Glomerular visceral epithelial cell (primary cell): ENCODE measurements around the gene DCP1A.
"Not testable (repeated sequence)": the region's sequence is repeated elsewhere in the genome, so short reads cannot be mapped to it uniquely, and the experiment has no call there.

Experiments used
- DNase-seq: peaks from one replicate; pipeline ENCODE4 v3.0.0-alpha.2; 2016; ENCODE audit errors: extremely low spot score

Gene DCP1A

DNA sequence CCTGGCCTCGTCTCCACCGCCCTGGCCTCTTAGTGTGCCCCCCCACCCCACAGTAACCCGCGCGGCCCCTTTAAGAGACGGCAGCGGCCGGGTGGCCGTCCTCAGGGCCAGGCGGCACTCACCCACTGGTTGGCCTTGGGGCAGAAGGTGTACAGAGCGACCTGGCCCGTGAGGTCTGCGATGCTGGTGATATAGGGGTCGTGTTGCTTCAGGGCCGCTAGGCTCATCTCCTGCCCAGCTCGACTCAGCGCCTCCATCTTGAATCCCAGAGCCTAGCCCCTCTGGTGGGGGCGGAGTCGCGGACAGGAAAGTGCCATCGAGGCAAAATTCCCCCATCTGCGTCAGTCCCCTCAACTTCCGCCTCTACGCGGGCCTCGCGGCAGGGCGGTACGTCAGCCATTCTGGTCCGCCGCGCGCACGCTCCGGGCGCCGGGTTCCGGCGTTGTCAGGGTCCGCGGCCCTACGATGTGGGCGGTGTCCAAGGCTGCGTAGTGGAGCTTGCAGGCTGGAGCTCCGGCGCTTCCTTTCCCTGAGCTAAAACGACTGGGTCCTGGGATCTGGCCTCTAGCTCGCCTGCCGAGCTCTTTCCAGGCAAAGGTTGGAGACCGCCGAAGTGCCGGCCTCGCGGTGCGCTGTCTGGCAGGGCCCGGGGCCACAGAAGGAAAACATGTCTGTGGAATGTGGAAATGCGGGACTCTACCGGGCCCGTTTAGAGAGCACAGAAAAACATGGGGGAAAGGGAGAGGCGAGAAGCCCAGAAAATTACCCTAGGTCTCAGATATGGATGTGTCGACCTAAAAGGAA is at the start of gene DCP1A:
DCP1A (minus strand) TSS at position 283 of the 804 bp plus-strand sequence; CDS start at position 257, 26 bp downstream.
- DNase-seq = peak; percentile 94

DNA sequence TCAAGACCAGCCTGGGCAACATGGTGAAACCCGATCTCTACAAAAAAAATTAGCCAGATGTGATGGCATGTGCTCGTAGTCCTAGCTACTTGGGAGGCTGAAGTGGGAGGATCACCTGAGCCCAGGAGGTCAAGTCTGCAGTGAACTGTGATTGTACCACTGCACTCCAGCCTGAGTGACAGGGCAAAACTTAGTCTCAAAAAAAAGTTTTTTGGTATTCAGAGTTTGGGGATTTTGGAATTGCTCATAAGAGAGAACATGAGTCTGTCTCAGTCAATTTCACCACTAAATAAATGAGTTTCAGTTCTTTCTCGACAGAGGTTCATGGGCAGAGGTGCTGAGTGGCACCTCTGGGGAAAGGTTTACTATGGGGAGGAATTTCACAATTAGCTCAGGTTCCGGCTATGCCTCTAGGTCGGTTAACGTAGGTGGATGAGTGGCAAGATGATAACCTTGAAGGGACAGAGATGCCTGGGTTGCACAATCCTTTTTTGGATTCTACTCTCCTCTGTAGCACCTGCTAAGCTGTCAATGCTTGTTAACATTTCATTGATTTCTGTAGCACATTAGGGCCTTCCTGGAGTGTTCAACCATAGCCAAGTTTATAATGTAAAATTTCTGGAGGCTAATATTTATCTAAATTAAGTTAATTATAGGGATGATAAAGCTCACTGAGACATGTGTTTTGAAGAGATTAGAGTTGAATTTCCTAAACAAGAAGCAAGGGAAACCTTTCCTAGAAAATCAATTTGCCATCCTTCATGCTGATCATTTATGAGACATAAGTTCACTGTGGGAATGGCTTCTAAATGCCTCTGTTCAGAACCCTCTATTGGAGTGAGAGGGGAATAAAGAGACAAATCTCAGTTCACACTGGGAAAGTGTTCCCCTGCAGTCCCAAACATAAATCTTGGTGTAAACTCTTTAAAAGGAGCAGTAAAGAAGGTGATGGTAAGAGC is 37.4 kb upstream of the DCP1A start:
- no peak for DNase-seq

DNA sequence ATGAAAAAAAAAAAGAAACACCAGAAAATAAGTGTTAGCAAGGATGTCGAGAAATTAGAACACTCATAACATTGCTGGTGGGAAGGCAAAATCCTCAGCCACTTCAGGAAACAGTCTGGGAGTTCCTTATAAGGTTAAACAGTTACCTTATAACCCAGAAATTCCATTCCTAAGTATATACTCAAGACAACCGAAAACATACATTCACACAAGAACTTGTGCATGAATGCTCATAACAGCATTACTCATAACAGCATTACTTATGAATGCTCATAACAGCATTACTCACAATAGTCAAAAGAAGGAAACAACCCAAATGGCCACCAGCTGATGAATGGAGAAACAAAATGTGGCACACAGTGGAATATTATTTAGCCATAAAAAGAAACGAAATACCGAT is 34.8 kb upstream of the DCP1A start:
- peak; percentile 62 for DNase-seq

DNA sequence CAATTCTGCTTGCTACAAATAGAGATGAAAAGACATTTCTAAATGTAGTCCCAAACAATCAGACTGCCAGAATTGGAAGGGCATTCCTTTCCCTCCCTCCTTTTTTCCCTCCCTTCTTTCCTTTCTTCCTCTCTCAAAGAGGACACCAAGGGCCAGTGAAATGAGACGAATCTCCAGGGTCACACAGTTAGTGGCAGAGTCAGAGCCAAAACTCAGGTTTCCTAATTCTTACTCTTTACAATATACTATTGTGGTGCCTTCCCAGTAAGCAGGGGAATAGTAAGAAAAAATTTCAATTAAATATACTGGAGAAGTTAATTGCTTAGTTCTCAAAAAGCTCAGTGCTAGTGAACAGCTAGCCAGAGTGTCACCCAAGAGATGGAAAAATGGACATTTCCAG is 33.0 kb upstream of the DCP1A start:
- no peak for DNase-seq

DNA sequence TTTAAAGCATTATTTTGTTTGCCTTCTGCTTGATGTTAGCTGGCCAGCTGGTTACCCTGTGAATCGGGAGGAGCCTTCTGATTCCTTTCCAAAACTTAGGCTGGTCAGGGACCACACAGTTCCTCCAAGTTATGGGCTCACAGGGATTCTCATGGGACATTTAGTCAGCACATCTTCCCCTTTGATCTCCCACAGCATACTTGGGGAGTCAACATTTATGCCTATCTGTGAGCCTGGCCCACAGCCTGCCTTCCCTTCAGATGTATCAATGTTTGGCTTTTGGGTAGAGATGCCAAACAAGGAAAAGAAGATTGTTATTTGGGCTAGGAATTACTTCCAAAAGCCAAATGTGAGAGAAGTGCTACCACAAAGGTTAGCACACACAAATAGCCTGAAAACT is 32.6 kb upstream of the DCP1A start:
- DNase-seq = no peak

DNA sequence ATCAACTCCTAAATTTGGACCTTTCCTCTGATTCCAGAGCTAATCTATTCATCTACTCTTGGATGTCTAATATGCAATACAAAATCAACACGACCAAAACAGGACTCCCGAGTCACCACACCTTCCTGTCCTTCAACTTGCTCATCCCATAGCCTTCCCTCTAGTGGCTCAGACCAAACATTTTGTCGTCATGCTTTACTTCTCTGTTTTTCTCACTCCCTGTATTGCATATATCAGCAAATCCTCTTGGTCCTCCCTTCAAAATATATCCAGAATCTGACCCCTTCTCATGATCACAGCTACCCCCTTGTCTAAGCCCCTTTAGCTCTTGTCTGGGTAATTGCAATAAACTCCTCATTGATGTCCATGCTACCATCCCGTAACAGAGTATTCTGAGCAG is 30.5 kb upstream of the DCP1A start:
- DNase-seq = no peak

DNA sequence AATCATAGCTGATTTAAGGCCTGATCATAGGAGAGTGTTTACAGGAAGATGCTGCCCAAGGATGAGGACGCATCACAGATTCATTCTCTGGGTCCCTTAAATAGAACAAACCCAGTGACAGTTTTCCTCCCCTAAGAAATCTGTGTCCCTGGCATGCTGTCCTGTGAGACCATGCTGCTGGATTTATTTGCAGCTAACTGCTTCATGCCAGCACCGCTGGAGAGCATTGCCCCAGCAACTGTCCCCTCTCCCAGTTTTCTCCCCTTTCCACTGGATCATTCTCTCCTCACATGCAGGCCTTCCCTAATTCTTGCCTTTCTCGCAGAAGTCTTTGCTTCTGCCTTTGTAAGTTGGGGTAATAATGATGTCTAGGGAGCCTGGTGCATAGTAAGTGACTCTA is 29.3 kb upstream of the DCP1A start:
- no peak for DNase-seq

DNA sequence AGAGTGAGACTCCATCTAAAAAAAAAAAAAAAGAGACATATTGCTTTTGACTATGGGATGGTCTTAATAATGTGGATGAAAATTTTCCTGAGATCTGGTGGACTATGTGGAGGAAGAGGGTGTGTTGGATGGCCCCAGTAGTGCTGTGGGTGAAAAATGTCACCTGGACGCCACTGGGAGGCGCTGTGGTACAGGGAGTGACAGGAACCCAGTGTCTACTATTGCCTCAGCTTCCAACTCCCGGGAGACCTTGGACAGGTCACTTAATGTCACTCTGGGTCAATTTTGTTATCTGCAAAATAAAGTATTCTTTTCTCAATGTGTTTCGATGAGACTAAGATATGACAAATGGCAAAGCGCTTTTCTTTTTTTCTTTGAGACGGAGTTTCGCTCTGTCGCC is 27.7 kb upstream of the DCP1A start:
- peak; percentile 68 for DNase-seq

DNA sequence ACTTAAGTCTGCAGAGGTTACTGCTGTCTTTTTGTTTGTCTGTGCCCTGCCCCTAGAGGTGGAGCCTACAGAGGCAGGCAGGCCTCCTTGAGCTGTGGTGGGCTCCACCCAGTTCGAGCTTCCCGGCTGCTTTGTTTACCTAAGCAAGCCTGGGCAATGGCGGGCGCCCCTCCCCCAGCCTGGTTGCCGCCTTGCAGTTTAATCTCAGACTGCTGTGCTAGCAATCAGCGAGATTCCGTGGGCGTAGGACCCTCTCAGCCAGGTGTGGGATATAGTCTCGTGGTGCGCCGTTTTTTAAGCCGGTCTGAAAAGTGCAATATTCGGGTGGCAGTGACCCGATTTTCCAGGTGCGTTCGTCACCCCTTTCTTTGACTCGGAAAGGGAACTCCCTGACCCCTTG is 23.4 kb upstream of the DCP1A start:
- DNase-seq = not testable (repeated sequence)

DNA sequence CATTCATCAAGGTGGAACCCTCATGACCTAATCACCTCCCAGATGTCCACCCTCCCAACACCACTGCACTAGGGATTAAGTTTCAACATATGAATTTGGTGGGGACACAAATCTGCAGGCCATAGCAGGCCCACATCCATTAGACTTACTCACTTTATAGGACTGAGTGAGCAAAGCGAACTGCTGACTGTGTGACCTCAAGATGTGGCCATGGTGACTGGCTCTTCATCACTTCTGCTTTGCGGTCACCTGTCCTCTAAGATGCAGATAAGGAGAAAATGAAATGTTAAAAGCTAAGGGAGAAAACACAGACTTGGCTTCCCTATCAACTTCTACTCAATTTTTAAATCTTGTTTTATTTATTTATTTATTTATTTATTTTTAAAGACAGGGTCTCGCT is 14.5 kb upstream of the DCP1A start:
- no peak for DNase-seq

DNA sequence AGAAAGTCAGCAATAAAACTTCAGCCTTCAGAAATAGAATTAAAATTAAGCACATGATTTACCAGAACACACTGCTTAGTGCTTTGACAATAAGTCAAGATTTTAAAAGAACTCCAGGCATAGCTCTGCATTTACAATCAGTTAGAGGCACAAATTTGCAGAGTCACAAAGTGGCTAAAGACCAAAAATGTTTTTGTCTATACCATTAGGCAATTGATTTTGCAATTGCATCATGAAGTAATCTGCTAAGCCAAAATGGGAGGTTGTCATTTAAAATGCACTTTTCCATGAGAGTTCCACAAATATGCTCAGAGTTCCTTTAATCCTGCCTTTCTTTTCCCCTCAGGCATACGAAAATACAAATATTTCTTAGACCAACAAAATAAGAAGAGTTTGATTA is 10.1 kb upstream of the DCP1A start:
- no peak for DNase-seq

DNA sequence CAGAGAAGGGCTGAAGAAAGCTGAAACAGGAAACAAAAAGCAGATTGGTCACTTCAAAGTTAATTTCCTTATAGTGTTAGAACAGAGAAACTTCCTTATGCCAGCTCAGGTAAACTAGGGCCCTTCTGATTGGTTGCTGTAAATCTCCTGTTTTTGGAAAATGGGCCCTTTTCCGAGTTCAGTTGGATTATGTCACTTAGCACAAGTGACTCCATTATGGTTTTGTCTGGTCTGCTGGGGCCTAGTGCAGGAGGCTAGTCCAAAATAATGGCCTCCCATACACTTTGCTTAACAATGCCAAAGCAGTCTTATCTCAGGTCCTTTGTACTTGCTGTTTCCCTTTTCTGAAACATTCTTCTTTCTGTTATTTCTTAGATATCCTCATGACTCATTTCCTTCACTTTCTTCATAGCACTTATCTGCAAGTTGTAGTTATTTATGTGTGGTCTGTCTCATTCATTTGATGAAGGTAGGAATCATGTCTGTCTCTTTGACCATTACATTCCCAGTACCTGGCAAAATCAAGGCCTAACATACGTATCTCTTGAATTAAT is 7.7 kb upstream of the DCP1A start:
- DNase-seq = no peak

DNA sequence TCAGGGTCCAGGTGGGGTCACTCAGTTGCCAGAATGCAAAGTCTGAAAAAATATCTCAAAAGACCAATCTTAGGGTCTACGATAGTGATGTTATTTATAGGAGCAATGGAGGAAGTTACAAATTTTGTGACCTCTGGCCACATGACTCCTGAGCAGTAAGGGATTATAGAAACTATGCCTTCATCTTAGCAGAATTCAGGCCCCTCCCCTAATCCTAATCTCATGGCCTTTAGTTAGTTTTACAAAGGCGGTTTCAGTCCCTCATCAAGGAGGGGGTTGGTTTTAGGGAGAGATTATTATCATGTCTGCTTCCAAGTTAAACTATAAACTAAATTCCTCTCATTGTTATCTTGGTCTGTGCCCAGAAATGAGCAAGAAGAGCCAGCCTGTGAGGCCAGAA is 5.9 kb upstream of the DCP1A start:
- no peak for DNase-seq

DNA sequence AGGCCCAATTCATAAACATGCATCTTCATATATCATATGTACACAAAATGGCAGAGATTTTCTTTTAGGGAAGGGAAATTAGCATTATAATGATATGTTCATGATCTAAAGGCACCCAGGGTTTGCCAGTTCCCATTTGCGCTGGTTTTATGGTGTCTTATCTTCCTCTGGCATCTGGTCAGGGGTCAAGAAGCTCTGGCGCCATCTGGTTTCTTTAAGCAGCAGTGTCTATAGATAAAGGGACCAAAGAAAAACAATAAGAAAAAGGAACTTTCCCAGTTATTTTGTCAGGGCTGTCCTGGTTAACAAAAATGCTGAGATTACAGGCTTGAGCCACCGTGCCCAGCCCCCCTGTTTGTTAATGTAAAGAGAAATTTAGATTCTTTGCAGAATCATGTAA is 3.3 kb upstream of the DCP1A start:
- DNase-seq = peak; percentile 43

DNA sequence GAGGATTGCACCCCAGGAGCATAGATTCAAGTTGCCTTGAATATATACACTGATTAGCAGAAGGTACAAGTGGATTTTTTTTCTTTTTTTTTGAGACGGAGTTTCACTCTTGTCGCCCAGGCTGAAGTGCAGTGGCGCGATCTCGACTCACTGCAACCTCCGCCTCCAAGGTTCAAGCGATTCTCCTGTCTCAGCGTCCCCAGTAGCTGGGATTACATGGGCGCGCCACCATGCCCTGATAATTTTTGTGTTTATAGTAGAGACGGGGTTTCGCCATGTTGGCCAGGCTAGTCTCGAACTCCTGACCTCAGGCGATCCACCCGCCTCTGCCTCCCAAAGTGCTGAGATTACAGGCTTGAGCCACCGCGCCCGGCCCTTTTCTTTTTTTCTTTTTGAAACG is 775 bp upstream of the DCP1A start:
- DNase-seq = not testable (repeated sequence)

DNA sequence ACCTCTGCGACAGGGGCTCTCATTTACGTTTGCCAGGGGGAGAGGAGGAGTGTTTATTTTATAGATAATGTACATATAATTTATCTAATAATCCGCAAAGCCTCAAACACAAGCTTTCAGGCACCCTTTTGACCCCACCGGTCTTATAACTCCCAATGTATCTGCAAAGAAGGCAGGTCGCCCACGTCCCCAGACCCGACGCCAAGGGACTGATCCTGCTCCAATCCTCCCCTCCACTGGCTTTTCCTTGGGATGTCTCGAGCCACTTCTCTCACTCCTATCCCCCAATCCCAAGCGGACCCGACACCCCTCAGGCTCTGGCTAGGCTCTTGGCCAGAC is 452 bp downstream of the DCP1A start:
- DNase-seq = no peak

DNA sequence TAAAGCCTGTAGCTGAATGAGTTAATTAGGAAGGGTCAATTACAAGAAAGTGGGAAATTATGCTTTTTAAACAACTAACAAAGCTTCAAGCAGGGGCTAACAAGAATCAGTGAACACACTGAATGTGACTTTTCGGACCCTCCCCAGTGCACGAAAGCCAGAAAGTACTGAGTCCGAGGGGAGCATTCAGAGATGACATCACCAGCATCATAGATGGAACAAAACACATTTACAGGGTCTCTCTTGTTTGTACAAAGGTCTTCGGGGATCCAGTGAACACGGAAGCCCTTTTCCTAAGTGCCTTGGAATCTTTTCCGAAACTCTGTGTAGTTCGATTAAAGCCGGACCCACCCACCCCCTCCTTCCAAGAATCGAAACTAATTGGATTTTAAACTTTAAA is 829 bp downstream of the DCP1A start:
- DNase-seq = peak; percentile 17

DNA sequence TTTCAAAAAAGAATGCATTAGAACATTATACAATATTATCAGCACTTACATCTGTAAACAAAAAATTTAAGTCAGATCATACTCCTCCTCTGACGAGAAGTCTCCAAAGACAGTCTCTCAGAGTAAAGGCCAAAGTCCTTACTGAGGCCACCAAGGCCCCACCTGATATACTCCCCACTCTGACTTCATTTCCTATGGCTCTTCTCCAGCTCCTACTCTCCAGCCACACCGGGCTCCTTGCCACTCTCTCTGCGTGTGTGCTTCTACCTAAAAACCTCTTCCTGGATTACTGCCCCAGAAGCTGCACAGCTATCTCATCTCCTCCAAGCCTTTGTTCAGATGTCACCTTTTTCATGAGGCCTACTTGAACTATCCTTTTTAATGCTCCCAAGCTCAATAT is 5.0 kb downstream of the DCP1A start:
- DNase-seq = peak; percentile 16

DNA sequence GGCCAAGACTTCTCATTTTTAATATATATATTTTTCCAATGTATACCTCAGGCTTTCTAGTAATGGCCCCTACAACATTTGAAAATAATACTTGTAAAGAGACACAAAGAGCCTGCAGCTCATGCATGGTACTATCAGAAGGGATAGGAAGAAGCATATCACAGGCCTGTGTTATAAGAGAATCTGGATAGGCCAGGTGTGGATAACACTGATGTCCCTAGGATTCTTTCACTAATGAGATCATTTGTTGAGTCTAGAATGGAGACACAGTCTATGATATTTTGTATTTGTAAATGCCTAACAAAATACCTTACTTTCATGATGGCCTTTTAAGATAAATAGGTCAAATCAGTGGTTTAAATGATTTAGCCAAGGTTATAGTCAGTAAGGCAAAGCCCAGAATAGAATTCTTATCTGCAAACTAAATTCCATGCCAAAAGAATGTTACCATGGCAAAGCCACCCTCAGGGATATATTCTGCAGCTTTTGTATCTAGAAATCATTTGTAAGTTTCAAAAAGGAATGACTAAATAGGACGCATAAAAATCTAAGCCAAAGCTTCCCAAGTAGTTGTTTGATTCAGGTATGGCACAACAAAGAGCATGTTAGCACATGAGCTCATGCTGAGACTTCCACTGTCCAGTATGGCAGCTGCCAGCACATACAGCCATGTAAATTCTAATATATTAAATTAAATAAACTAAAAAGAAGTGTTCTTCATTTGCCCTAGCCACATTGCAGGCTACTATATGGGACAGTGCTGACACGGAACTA is 10.0 kb downstream of the DCP1A start:
- DNase-seq = no peak

DNA sequence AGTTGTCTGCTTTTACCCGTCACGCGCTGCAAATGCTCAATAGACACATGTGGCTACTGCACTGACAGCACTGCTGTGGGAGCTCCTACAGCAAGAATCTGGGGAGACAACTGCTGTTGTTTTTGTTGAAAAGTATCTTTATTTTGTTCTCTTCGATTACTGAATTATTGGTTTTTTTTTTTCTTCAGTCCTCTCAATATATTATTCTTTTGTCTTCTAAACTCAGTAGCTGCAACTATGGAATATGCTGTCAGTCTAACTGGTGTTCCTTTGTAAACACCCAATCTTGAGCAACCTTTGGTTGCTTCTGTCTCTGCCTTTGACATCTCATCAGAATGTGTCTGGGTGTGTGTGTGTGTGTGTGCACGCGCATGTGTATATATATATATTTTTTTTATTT is 12.6 kb downstream of the DCP1A start:
- DNase-seq = no peak

DNA sequence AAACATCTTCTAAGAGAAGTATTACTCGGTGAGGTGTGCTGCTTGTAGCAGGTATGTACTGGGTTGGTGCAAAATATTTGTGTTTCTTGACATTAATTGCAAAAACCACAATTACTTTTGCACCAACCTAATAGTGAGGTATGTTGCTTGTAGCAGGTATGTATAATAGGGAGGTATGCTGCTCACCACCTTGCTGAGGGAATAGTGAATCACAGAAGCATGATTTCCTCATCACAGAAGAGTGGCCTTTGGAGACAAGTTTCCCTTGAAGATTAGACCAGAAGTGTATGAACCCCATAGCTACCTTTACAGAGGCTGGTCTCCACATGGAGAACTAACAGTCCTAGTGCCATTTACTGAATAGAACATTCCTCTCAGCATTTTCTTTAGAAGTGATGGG is 15.5 kb downstream of the DCP1A start:
- DNase-seq = no peak

DNA sequence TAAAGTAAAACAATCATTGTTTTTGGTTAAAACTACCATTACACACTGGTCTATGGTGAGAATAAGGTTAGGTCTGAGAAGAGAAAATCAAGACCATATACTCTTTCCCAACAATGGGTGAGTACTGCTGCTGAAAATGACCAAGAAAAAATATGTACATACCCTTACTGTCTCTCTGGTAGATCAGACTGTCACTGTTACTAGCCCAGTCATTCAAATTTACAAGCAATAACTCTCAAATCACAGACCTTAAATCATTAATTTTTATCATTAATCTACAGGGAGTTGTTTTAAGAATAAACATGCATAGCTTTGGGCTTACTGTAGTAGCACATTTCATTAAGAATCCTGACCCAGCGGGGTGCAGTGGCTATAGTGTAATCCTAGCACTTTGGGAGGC is 17.4 kb downstream of the DCP1A start:
- DNase-seq = no peak
